ENCODE data around the gene EVX2.

The EVX2 gene

DNA sequence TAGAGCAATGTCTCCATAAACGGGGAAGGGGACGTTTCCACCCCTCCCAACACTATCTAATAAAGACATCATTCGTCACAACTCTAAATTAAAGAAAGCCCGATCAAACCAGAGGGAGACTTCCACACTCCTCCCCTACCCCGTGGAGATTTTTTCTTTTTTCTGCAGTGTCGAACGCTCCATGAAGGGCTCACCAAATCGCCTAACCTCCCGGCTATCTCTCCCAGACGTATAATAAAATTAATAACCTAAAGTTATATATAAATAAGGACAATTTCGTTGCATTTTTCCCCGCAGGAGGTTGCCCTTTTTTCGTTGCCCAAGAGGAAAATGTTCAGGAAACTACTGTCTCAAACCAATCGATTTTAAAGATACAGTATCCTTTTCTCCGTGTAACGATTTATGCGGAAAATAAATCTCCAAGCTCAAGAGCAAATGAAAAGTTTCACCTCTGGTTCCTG, 2.4 kb downstream of the EVX2 start:
- no peak for DNase-seq

DNA sequence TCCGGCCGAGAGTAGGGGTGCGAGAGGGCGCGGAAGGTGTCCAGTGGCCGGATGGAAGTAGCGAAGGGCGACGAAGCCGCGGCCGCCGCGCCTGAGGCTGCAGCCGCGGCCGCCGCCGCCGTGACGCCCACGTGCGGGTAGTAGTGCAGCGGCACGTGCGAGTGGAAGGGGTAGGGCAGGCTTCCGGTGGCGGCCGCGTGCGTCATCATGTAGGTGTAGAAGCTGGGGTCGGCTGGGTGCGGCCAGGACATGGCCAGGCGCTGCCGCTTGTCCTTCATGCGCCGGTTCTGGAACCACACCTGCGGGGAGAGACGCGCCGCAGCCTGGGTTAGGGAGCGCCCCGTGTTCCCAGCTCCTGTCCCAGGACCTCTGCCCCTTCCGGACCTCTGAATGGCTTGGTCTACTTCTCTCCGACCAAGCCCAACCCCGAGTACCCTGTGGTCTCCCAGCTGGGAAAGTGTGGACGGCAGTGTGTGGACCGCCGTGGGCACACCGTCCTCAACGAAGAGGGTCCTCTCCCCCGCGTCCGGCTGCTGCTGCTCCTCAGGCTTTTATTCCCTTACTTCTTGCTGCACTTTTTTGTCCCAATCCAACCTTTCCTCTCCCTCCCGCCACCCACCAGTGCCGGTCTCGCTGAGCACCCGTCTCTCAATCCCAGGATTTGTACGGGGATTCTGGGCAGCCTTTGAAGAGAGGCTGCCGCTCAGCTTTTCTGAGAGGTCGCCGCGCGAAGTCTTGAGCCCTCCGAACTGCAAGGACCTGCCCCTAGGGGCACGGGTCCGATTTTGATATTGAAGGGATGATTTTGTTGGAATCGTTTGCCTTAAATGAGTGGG, 3.0 kb downstream of the EVX2 start:
- DNase-seq, result peak; percentile 42

DNA sequence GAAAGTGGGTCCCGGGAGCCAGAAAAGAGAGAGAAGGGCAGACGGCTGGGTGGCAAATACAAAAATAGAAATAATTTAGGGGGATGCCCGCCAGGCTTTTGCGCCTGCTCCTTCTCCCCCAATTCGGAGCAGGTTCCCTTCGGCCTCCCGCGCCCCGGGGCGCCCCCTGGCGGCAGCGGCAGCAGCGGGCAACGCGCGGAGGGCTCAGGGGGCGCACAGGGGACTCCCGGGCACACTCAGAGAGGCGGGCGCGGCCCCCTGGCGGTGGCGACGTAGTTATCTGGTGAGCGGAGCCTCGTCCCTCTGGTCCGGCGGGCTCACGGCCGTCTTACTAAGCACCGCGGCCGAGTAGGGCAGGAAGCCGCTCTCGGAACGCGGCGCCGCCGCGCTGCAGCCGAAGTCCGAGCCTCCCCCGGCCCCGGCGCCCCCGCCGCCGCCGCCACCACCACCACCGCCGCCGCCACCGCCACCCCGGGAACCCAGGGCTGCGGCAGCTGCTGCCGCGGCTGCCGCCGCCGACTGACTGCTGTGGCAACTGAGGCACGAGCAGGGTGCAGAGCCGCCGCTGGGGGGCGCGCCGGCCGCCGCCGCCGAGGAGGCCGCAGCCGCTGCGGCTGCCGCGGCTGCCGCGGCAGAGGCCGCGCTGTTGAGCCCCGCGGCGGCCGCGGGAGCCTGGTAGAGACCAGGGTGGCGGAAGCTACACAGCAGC, 3.8 kb downstream of the EVX2 start:
- peak; percentile 67 for DNase-seq

DNA sequence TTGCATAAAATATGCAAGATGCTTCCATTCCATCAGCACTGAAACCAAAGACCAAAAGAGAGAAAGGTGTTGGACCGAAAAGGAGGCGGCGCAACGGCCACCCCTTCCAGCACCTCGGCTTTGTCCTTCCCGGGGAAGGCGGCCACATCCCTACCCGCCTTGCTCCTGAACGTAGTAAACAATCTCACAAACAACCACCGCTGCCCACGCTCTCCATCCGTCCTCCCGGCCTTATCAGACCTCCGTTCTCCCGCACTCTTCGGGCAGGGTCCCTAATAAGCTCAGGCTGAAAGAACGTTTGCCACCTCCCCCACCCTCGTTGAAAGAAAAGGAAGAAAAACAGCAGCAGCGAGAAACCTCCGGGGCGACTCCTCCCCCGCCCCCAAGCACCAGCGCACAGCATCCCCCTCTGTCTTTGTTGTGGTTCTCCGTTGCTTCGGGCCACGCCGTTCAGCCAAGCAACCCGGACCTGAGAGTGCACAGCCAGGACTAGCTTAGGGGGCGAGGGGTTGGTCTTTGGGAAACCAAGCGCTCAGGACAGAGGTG, 4.4 kb downstream of the EVX2 start:
- peak; percentile 23 for DNase-seq

DNA sequence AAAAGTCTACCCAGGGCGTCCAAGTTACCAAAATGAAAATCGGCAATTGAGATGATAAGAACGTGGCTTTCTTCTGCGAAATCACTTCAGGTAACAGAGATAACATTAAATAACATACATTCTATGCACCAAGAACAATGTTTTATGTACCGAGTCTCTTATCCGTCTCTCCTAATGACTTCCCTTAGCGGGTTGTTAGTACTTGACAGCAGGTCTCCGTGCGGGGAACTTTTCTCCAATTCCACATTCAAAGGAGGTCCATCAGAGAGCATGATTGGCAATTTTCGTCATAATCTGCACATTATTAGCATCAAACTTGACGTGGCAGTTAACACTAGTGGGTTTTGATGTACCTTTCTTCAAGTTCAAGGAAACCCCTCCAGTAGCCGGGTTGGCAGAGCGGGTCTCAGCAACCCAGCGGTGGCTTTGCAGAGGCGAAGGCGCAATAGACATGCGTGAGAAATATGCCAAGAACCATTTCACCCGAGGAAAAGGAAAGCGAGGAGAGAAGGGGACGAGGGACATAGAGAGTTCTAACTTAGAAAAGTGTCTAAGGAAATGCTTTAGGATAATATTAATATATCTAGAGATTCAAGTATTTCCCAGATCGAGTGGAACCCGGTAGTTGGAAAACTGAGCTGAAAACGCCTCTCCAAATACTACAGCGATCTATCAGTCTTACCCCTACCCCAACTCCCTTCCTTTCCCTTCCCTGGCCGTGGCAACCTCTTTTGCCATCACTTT, 5.0 kb downstream of the EVX2 start:
- peak; percentile 17 for DNase-seq

DNA sequence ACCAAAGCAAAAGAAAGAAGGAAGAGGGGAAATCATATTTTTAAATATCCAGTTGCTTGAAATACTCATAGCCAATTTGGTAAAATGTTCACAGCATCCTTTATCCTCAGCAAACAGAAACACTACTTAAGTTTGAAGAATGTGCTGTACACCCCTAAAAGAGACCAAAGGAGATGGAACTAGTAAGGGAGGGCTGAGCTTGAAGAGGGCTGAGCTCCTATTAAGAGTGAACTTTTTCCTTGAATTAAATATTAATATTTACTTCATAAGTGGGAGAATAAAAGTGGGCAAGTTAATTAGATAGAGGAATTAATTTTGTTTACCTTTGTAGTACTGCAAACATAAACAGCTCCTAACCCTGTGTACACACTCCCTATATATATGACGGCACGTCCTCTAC, 7.0 kb downstream of the EVX2 start:
- no peak for DNase-seq

DNA sequence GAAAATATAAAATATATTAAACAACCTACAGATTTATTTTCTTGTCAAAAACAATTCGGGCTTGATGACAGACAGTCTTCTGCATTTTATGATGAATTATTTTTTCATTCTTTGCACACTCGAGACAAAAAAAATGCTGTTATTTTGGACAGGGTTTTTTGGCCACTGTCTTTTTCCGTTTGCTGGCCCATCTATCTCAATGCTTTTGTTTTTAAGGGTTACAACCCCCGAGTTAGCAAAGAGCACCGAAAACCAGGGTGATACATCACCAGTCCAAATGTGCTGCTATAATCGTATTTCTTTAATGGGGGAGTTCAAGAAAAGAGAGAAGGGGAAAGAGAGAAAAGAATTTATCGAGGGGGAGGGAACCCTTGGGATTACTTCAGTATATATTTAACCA, 7.7 kb downstream of the EVX2 start:
- no peak for DNase-seq

DNA sequence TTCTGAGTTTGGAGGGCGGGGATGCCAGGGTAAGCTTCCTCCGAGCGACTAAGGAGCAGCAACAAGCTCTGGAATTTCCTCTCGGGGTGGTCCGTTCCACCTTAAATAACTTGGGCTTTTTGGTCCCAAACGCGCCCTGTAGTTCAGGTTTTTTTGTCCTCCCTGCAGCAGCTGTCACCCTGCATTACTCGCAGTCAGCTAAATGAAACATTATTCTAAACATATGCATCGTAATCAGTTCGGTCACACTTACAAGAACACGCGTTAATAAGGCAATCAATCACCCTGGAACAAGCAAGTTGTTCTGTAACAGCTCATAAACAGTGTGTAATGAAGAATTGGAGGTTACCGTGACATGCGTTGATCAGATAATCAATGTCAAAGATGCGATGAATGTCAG, 8.3 kb downstream of the EVX2 start:
- DNase-seq, result peak; percentile 36

DNA sequence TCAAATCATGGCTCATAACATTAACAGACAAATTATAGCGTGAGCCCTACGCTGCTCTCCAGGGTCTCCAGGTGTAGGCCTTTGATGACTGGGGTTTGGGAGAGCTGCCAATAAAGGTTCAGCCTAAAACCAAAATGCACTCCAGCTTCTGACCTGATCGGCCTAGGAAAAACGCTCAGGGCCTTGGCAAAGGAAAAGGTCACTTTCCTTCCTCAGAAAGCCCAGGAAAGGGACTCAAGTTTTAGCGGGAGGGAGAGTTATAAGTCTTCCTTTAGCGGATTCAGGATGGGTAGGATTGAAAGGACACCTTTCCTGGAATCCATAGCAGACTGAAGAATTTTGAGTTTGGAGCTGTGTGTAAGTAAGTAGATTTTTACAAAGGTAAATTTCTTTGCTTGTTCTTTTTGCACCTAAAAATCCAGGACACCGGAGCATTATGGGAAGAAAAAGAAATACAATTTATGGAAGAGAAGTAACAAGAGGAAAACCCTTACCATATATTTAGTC, 8.8 kb downstream of the EVX2 start:
- DNase-seq, result no peak

DNA sequence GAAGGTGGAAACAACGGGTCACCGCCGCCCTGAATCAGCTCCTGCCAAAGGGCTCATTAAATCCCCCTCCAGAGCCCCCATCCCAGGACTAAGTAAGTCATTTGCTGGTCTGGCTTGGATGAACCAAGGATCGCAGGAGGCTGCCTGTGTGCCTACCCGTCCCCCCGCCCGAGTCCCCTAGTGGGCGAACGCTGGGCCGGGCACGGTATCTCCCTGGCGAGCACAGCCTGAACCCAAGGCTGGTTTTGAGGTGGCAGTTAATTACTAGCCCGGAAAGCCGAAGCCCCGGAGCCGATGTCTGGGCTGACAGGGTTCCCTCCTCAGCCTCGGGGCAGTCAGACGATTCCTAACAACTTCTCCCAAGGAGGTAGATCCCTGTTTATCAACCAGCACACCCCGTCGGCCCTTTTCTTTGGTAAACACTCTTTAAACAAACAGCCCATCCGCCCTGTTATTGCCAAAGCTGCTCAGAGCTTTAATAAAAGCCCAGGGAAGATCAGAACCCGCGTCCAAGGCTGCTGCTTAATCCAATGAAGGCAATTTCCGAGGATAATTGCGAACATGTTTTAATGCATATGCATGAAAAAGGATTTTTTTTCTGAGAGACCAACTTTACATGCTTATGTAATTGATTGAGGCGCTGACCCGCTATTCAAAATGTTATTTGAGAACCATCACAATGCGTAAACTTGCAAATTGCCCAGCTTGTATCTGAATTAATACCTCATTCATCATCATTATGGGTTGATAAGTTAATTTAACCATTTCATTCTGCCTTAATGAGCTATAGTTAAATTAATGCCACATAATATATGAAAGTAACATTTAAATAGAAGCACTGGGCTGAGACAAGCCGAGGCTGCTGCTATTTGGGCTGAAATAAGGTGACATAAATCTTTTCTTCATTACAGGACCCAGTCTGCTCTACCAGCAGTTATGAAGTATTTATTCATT, 10.5 kb downstream of the EVX2 start:
- DNase-seq, result no peak

DNA sequence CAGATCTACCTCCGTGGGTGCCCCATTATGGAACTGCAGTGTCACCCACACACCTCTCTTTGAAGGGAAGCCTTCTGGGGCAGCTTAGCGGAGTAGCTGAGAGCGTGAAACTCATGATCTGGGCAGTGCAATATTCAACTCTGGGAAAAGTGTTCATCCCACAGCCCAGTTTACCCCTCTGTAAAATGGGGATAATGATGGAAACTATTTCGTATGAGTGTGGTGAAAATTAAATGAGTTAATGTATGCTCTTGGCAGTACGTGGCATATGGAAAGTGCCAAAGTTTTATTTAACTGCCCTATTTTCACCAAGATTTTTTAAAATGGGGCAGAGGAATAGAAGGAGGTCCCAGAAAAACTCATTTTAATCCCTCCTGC, 11.5 kb downstream of the EVX2 start:
- no peak for DNase-seq

DNA sequence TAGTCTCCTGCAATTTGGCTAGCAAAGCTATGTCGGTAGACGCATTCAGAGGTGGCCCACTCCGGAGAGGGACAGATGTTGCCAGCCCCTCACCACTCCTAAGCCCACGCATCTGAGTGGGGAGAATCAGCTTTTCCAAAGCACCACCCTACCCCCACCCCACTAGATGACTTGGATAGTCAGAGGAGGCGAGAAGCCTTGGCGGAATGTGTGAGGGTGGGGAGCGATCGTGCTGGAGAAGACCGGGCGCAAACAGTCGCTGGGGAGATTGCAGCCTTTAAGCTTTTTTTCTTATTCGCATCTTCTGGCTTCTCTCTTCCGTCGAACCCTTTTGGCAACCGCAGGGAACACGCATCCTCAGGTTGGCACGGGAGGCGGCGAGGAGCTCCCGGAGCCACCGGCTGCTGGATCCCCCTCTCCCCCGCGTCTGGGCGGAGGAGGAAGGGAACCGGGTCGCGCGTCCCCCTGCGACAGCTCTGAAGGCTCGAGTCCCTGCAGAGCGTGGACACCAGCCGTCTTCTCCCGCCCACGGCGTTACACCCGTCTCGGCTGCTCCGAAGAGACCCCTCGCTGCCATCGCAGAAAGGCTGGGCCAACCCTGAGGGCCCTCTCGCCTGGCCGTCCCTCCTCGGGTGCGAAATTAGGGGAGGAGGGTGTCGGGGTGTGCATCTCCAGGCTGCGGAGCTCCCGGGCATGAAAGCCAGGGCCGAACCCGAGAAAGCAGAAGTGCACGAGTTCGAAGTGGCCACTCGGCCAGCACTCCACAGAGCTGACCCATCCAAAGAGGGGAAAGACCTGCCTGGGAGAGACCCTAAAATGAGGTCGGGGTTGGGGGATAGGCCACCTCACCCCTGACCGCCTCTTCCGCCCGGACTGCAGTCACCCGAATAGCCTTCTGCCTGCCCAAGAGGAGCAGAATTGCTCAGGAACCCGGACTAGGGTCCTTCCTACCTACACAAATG, 12.2 kb downstream of the EVX2 start:
- no peak for DNase-seq

DNA sequence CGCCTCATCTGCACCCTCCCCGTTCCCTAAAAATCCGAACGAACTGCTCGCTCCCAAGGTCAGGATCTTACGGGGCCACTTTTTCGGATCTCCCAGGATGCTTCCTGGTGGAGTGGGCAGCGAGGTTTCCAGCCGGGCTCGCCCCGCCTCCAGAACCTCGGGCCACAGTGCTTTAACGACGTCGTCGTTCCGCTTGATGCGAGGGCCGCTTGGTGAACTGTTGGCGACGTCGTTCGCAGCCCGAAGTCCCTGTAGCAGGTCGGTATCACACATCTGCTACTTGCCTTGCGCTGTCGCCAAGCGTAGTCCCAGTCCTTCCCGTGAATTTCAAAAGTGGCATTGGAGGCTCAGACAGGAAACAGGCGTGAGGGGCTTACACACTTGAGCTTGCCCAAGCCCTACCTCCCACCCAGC, 15.3 kb downstream of the EVX2 start:
- peak; percentile 17 for DNase-seq

DNA sequence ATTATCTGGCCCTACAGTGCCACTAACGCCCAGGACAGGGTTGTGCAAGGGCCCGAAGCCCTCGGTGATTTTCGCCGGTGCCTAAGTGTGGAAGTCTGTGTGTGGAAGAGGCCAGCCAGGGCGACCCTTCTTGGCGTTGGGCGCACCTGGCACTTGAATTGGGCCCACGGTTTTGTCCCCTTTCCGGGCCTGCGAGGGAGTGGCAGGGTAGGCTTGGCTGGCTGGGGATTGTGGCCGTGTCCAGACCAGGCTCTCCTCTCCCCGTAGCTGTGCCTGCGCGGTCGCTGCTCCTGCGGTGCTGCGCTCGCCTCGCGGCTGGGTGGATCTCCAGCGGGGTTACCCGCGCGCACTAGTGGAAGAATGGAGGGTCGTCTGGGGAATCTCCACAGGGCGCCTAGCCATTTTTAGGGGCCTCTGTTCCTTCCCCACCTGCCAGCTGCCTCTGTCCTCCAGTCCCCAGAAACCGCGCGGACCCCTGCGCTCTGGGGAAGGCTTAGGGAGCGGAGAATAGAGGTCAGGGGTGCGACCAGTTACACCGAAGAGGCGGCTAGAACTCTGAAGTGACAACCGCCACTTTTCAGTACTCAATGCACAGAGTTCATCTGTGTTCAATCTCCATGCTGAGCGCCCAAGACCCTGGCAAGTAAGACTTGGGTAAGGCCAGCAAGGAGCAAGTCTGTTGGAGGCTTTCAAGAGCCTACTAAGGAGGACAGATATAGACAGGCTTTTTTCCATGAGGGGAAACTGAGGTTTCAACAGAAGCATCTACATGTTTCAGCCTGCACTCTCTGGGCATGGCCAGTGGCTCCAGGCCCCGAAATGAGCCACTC, 16.0 kb downstream of the EVX2 start:
- DNase-seq, result peak; percentile 35

DNA sequence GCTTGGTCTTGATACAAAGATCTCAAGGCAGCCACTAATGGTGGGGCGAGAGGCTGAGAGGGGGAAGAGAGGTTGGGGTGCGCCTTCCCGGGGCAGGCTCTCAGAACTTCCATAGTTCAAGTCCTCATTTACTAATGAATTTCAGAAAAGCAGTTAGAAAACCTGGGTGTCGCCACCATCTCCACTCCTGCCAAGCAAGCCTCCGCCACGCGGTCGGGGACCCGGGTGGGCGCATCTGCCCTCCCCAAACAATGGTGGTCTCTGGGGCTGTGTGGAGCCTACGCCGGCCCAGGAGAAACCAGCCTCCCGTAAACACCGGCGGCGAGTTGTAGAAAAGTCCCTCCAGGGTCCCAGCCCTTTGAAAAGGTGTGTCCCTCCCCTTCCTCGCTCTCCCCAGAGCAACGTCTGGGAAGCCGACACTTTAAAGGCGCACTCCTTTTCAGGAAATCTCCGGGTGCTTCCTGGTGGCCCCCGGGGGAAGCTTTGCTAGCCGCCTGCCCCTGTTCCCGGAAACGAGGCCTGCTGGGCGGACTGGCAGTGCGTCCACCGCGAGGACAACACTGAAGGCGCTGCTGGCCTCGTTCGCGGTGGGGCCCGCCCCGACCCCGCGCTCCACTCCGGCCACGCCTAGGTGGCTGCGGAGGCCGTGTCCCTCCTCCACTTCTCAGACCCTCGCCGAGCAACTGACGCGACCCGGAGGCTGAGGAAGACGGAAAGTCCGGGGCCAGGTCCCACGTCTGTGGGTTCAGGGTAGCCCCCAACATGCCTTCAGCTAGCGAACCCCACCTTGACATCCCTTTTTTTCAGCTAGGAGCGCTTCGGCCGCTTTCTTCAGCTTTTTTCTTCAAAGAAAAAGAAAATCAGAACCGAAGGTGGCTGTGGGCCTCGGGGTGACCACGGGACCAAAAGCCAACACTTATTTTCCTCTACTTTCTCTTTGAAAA, 16.8 kb downstream of the EVX2 start:
- DNase-seq, result peak; percentile 30

DNA sequence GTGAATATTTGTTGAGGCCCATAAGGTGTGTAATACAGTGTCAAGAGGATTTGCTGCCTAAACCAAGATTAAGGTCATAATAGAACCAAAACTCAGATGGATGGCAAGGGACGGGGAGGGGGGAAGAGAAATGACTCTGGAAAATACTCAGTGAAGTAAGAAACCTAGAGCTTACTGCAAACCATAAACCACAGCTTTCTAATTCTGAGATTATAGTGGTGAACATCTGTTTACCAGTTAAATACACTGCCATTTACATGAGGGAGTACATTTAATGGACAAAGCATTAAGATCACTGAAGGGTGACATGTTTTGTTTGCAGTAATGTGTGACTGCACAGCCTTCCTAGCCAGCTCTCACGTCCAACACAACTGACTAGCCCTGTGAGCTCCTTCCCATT, 19.8 kb downstream of the EVX2 start:
- DNase-seq, result no peak

DNA sequence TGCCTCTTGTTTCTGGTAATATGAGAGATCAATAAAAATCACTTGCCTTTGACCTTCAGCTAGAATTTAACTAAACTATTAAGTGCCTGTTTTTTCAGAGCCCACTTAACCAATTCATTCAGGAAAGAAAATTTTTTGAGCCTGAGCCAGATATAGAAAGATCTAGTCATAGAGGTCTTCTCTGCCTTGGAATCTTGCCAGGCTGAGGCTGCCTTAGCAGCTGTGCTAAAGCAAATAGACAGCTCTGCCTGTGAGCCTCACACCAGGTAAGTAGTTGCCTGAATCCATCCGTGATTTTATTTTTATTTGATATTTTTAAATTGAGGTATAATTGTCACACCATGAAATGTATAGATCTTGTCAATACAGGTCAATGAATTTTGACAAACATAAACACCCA, 27.4 kb downstream of the EVX2 start:
- DNase-seq, result peak; percentile 26

DNA sequence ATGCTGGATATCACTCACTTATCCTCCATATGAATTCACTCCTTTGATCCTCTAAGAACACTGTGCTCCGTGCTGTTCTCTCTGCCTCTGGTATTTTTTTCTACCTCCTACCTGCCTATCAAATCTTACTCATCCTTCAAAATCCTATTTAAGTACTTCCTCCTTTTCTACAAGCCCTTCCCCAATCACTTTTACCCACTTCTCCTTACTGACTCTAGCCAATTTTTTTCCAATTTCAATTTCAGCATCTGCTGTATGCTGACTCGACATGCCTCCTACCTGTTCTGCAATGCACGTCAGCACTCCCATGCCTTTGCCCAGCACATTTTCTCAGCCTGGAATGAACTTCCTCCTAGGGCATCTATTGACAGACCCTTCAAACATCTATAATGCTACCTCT, 44.4 kb downstream of the EVX2 start:
- DNase-seq, result no peak

DNA sequence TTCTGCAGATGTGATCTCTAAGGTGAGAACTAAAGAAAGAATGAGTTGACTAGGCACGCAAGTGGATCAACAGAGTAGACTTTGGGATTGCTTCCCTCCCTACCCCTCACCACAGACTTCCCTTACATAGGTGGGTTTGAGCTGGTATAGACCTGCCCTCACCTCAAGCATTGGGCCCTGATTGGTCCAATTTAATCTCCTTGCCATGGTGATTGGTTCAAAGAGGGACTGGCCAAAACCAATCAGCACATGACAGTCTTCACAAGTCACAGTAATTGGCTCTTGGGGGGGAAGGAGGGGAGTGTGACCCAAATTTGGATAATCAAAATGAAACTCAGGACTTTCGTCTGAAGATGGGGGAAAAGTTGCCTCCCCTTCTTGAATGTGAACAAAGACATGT, 45.1 kb downstream of the EVX2 start:
- no peak for DNase-seq
